Measurements from ENCODE around the gene POLR2J. TPM values are rescaled to one million over a fixed set of nuclear protein-coding genes. Genes with fewer than 3 reads are reported as not detected.

The POLR2J gene
- total RNA-seq, 1 donor from 2014 or later = 48.6 TPM

GRCh38 chr7:102444961-102445673, 33.6 kb downstream of the POLR2J start:
- H3K9me3 Mint-ChIP-seq (ENCODE audit: low read depth) = no peaks in the 10 kb centered on the region
- H3K36me3 Mint-ChIP-seq (ENCODE audit: insufficient read depth) = peaks cover 4% of the 10 kb centered on the region
- no peak for DNase-seq (ENCODE audit: low spot score, unreplicated experiment)
- peak overlapping the region; percentile 23 for H3K27ac Mint-ChIP-seq
- no peaks in the 10 kb centered on the region for H3K4me1 Mint-ChIP-seq (ENCODE audit: low read depth)
- no peaks in the 10 kb centered on the region for H3K27me3 Mint-ChIP-seq
- no peak overlapping the region for H3K4me3 Mint-ChIP-seq (ENCODE audit: low read depth)
- TF ChIP-seq CTCF (IDR thresholded peaks at IDR 0.05; ENCODE audit: unreplicated experiment) = no peak

- no peaks in the 10 kb centered on the region for H3K4me1 Mint-ChIP-seq (ENCODE audit: low read depth)
- TF ChIP-seq CTCF (IDR thresholded peaks at IDR 0.05; ENCODE audit: unreplicated experiment) = no peak
- DNase-seq (ENCODE audit: low spot score, unreplicated experiment) = no peak
- H3K27ac Mint-ChIP-seq = no peak overlapping the region
- H3K36me3 Mint-ChIP-seq (ENCODE audit: insufficient read depth) = peaks cover 6% of the 10 kb centered on the region
- no peaks in the 10 kb centered on the region for H3K9me3 Mint-ChIP-seq (ENCODE audit: low read depth)
- H3K27me3 Mint-ChIP-seq = no peaks in the 10 kb centered on the region
- no peak overlapping the region for H3K4me3 Mint-ChIP-seq (ENCODE audit: low read depth)
Measured at GRCh38 chr7:102439963-102440795, 38.5 kb downstream of the POLR2J start.

GRCh38 chr7:102436118-102436517, 42.6 kb downstream of the POLR2J start:
- DNase-seq (ENCODE audit: low spot score, unreplicated experiment) = no peak
- H3K9me3 Mint-ChIP-seq (ENCODE audit: low read depth) = no peaks in the 10 kb centered on the region
- H3K4me1 Mint-ChIP-seq (ENCODE audit: low read depth) = peaks cover 11% of the 10 kb centered on the region
- no peak overlapping the region for H3K4me3 Mint-ChIP-seq (ENCODE audit: low read depth)
- H3K27me3 Mint-ChIP-seq = no peaks in the 10 kb centered on the region
- no peak for TF ChIP-seq CTCF (IDR thresholded peaks at IDR 0.05; ENCODE audit: unreplicated experiment)
- no peak overlapping the region for H3K27ac Mint-ChIP-seq
- peaks cover 3% of the 10 kb centered on the region for H3K36me3 Mint-ChIP-seq (ENCODE audit: insufficient read depth)

GRCh38 chr7:102434039-102434486, 44.7 kb downstream of the POLR2J start:
- no peak for DNase-seq (ENCODE audit: low spot score, unreplicated experiment)
- no peaks in the 10 kb centered on the region for H3K9me3 Mint-ChIP-seq (ENCODE audit: low read depth)

More at GRCh38 chr7:102434039-102434486, 44.7 kb downstream of the POLR2J start:
- H3K27ac Mint-ChIP-seq = peak overlapping the region; percentile 91
- H3K36me3 Mint-ChIP-seq (ENCODE audit: insufficient read depth) = peaks cover 3% of the 10 kb centered on the region
- H3K4me3 Mint-ChIP-seq (ENCODE audit: low read depth) = peak overlapping the region; percentile 80
- no peaks in the 10 kb centered on the region for H3K27me3 Mint-ChIP-seq
- peaks cover 11% of the 10 kb centered on the region for H3K4me1 Mint-ChIP-seq (ENCODE audit: low read depth)
- TF ChIP-seq CTCF (IDR thresholded peaks at IDR 0.05; ENCODE audit: unreplicated experiment) = no peak
